Loucy (cell line): Measurements from ENCODE around the gene STRN.

Experiments
- H2AFZ ChIP-seq: fragments of 200-600 bp; sonication (generic); 2 replicates; pipeline ENCODE4 v1.6.0; 2016; ENCODE audit warnings: antibody characterized with exemption, mild to moderate bottlenecking, low read length, moderate library complexity
- H3F3A ChIP-seq: fragments of 200-600 bp; 2 replicates; pipeline ENCODE4 v1.6.0; 2016; ENCODE audit warnings: antibody characterized with exemption, low read depth, mild to moderate bottlenecking
- H3K27me3 ChIP-seq: fragments of 200-600 bp; sonication (generic); 2 replicates; pipeline ENCODE4 v1.6.1; 2014; ENCODE audit warnings: low read length, mild to moderate bottlenecking; ENCODE audit not compliant: insufficient read depth, poor library complexity, severe bottlenecking
- H3K36me3 ChIP-seq: fragments of 200-600 bp; sonication (generic); 2 replicates; pipeline ENCODE4 v1.6.1; 2016; ENCODE audit warnings: low read length; ENCODE audit not compliant: insufficient read depth
- H3K4me1 ChIP-seq: fragments of 200-600 bp; sonication (generic); 2 replicates; pipeline ENCODE4 v1.5.1; 2014; ENCODE audit warnings: low read length, mild to moderate bottlenecking; ENCODE audit not compliant: insufficient read depth, poor library complexity, severe bottlenecking
- H3K4me2 ChIP-seq: fragments of 200-600 bp; sonication (generic); 2 replicates; pipeline ENCODE4 v1.6.0; 2014; ENCODE audit warnings: antibody characterized with exemption, low read length, low read depth, mild to moderate bottlenecking; ENCODE audit not compliant: poor library complexity, severe bottlenecking
- H3K4me3 ChIP-seq: fragments of 200-600 bp; sonication (generic); 2 replicates; pipeline ENCODE4 v1.5.1; 2014; ENCODE audit warnings: low read length, mild to moderate bottlenecking, mixed read lengths; ENCODE audit not compliant: poor library complexity, severe bottlenecking
- H3K79me2 ChIP-seq: fragments of 200-600 bp; sonication (generic); 2 replicates; pipeline ENCODE4 v1.6.1; 2014; ENCODE audit warnings: low read length; ENCODE audit not compliant: insufficient read depth
- H3K9ac ChIP-seq: fragments of 200-600 bp; sonication (generic); 2 replicates; pipeline ENCODE4 v1.6.0; 2014; ENCODE audit warnings: mild to moderate bottlenecking, low read depth, low read length, moderate library complexity; ENCODE audit not compliant: poor library complexity, severe bottlenecking
- H3K9me2 ChIP-seq: fragments of 200-600 bp; sonication (generic); replicated peaks from 2 replicates; pipeline ENCODE4 v1.6.1; 2016; ENCODE audit warnings: low read depth, low read length, mixed read lengths
- H3K9me3 ChIP-seq: fragments of 200-600 bp; sonication (generic); 2 replicates; pipeline ENCODE4 v1.6.1; 2014; ENCODE audit warnings: mild to moderate bottlenecking, antibody characterized with exemption, low read length, low read depth; ENCODE audit not compliant: insufficient read depth
- H4K20me1 ChIP-seq: fragments of 200-600 bp; sonication (generic); 2 replicates; pipeline ENCODE4 v1.6.0; 2014; ENCODE audit warnings: antibody characterized with exemption, low read length, mild to moderate bottlenecking; ENCODE audit not compliant: insufficient read depth, poor library complexity, severe bottlenecking
- CTCF ChIP-seq: fragments of 200-600 bp; sonication (generic); conservative IDR thresholded peaks from 2 replicates; pipeline ENCODE4 v1.5.1; 2014; ENCODE audit warnings: mild to moderate bottlenecking, antibody characterized with exemption, low read length
- EZH2phosphoT487 ChIP-seq: fragments of 200-600 bp; IDR thresholded peaks from 2 replicates; pipeline ENCODE4 v1.6.1; 2018; ENCODE audit warnings: antibody characterized with exemption, mild to moderate bottlenecking, moderate library complexity, borderline replicate concordance

STRN gene

DNA sequence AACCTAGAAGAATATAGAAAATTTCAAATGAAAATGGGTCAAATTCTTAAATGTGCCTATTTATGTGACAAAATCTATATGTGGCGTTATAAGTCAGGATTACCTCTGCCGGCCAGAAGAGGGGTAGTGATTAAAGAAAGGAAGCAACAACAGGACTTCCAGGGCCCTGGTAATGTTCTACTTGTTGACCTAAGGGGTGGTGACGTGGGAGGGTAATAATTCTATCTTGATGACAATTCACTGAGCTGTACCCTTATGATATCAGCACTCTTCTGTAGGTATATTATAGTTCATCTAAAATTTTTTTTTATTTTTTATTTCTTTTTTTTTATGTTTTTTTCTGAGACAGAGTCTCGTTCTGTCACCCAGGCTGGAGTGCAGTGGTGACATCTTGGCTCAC is 87.9 kb downstream of the STRN start:
- Histone ChIP-seq H3K4me1 (no peaks in the 10 kb centered on the region), H3K9me2 (no peaks in the 10 kb centered on the region), H3K36me3 (peaks cover 39% of the 10 kb centered on the region; the same call in 1 of the 2 replicates), H3F3A (no peaks in the 10 kb centered on the region), H3K9me3 (no peaks in the 10 kb centered on the region), H4K20me1 (no peaks in the 10 kb centered on the region), H3K4me2 (no peak overlapping the region), H3K27me3 (no peaks in the 10 kb centered on the region), H3K9ac (no peak overlapping the region), H2AFZ (no peak overlapping the region), H3K4me3 (no peak overlapping the region), H3K79me2 (no peaks in the 10 kb centered on the region)
- TF ChIP-seq CTCF (no peak), EZH2phosphoT487 (no peak)

DNA sequence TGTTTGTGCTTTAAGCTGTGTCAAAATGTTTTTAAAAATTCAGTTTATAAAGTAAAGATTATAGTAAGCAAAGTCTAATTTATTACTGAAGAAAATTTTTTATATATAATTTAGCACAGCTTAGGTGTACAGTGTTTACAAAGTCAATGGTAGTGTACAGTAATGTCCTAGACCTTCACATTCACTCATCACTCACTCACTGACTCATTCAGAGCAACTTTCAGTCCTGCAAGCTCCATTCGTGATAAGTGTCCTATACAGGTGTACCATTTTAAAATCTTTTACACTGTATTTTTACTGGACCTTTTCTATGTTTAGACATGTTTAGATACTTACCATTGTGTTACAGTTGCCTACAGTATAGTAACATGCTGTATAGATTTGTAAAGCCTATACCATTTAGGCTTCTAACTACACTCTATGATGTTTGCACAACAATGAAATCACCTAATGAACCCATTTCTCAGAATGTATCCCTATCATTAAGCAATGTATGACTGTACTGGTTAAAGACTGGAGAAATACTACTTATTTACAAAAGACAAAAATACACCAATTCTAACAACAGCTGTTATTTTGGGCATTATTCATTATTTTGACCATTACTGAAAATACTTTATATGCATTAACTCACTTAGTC is 95.1 kb downstream of the STRN start:
- no peaks in the 10 kb centered on the region for H3K4me1 ChIP-seq
- H3K9me3 ChIP-seq, result no peaks in the 10 kb centered on the region
- TF ChIP-seq CTCF (no peak), EZH2phosphoT487 (no peak)
- no peaks in the 10 kb centered on the region for H3K9me2 ChIP-seq
- no peak overlapping the region for H2AFZ ChIP-seq
- H3K4me3 ChIP-seq, result no peak overlapping the region
- no peak overlapping the region for H3K9ac ChIP-seq
- H3K36me3 ChIP-seq, result peaks cover 63% of the 10 kb centered on the region; the same call in 1 of the 2 replicates
- no peaks in the 10 kb centered on the region for H3K79me2 ChIP-seq
- H3K27me3 ChIP-seq, result no peaks in the 10 kb centered on the region
- H4K20me1 ChIP-seq, result no peaks in the 10 kb centered on the region
- H3F3A ChIP-seq, result no peaks in the 10 kb centered on the region
- H3K4me2 ChIP-seq, result no peak overlapping the region

- Histone ChIP-seq H3K79me2 (no peaks in the 10 kb centered on the region), H3K9ac (no peak overlapping the region), H3K4me2 (no peak overlapping the region), H3K9me3 (no peaks in the 10 kb centered on the region), H3K27me3 (no peaks in the 10 kb centered on the region), H3K4me3 (no peak overlapping the region), H3K4me1 (no peaks in the 10 kb centered on the region), H4K20me1 (no peaks in the 10 kb centered on the region), H2AFZ (no peak overlapping the region), H3F3A (no peaks in the 10 kb centered on the region), H3K9me2 (no peaks in the 10 kb centered on the region), H3K36me3 (peaks cover 72% of the 10 kb centered on the region; the same call in 1 of the 2 replicates)
- TF ChIP-seq EZH2phosphoT487 (no peak), CTCF (no peak)
These were observed 96.7 kb downstream of the STRN start for GRCh38 chr2:36869606-36870005.
